Kidney tubule cell (primary cell): Measurements from ENCODE around the gene DCUN1D1.
"Not testable (repeated sequence)": the region's sequence is repeated elsewhere in the genome, so short reads cannot be mapped to it uniquely, and the experiment has no call there.

Experiments
- DNase-seq: peaks from one replicate; pipeline ENCODE4 v3.0.0-alpha.2; 2018; ENCODE audit warnings: low spot score

The DCUN1D1 gene

GRCh38 chr3:182980204-182981037 is at the start of gene DCUN1D1:
Gene DCUN1D1 (minus strand): TSS chr3:182980538. CDS start chr3:182980489, 49 bp downstream.
- DNase-seq = peak; percentile 90

- no peak for DNase-seq
Measured at GRCh38 chr3:183028416-183028815, 48.1 kb upstream of the DCUN1D1 start.

- DNase-seq = no peak
Measured at GRCh38 chr3:183027276-183027675, 46.9 kb upstream of the DCUN1D1 start.

- DNase-seq = no peak
Measured at GRCh38 chr3:183022936-183023516, 42.7 kb upstream of the DCUN1D1 start.

- DNase-seq = no peak
Measured at GRCh38 chr3:183018421-183019192, 38.3 kb upstream of the DCUN1D1 start.

GRCh38 chr3:183015185-183015584 is 34.8 kb upstream of the DCUN1D1 start:
- DNase-seq = no peak

- no peak for DNase-seq
Measured at GRCh38 chr3:183013856-183014255, 33.5 kb upstream of the DCUN1D1 start.

- no peak for DNase-seq
Measured at GRCh38 chr3:183013074-183013473, 32.7 kb upstream of the DCUN1D1 start.

GRCh38 chr3:183008800-183009199 is 28.5 kb upstream of the DCUN1D1 start:
- DNase-seq = no peak

- DNase-seq = no peak
Measured at GRCh38 chr3:183008303-183008702, 28.0 kb upstream of the DCUN1D1 start.

GRCh38 chr3:183006396-183007002 is 26.2 kb upstream of the DCUN1D1 start:
- DNase-seq = no peak

- no peak for DNase-seq
Measured at GRCh38 chr3:182999767-183000166, 19.4 kb upstream of the DCUN1D1 start.

GRCh38 chr3:182993486-182994201 is 13.3 kb upstream of the DCUN1D1 start:
- not testable (repeated sequence) for DNase-seq

GRCh38 chr3:182989566-182989965 is 9.2 kb upstream of the DCUN1D1 start:
- DNase-seq = peak; percentile 22

- no peak for DNase-seq
Measured at GRCh38 chr3:182986021-182986420, 5.7 kb upstream of the DCUN1D1 start.

- DNase-seq = no peak
Measured at GRCh38 chr3:182983876-182984275, 3.5 kb upstream of the DCUN1D1 start.

GRCh38 chr3:182981038-182981380 is 671 bp upstream of the DCUN1D1 start:
- no peak for DNase-seq

- peak; percentile 21 for DNase-seq
Measured at GRCh38 chr3:182979674-182980191, 605 bp downstream of the DCUN1D1 start.

- peak; percentile 12 for DNase-seq
Measured at GRCh38 chr3:182979103-182979673, 1.1 kb downstream of the DCUN1D1 start.

- DNase-seq = no peak
Measured at GRCh38 chr3:182978387-182978786, 2.0 kb downstream of the DCUN1D1 start.

GRCh38 chr3:182973047-182973446 is 7.3 kb downstream of the DCUN1D1 start:
- DNase-seq = no peak
